GM12878 (cell line): Measurements from ENCODE around the gene FSIP1. TPM values are rescaled to one million over a fixed set of nuclear protein-coding genes. Genes with fewer than 3 reads are reported as not detected.

Experiments used
- CBX5 ChIP-seq: sonication (generic); IDR thresholded peaks from 2 replicates; pipeline ENCODE4 v1.6.1; 2016; ENCODE audit warnings: low read depth, moderate library complexity, mild to moderate bottlenecking, inconsistent platforms
- CHD2 ChIP-seq: IDR thresholded peaks from 2 replicates; pipeline ENCODE4 v1.6.1; 2011; ENCODE audit warnings: low read depth, low read length, improper control_type of control experiment, borderline replicate concordance
- MTA2 ChIP-seq: fragments of 450-650 bp; IDR thresholded peaks from 2 replicates; pipeline ENCODE4 v1.6.1; 2016; ENCODE audit warnings: low read depth, mild to moderate bottlenecking, moderate library complexity
- polyA plus RNA-seq, 11 experiments: library from polyadenylated mRNA; depleted of rRNA in 4 of 11; unstranded in 6 of 11; stranded (reverse) in 5 of 11; fragments of >200 nt; fragmentation: Nextera tagmentation in 4 of 11; fragmentation: Illumina TruSeq in 1 of 11; extraction: Ambion mirVana in 4 of 11; extraction: Trizol in 1 of 11; gene quantifications; 1 replicate in 1 of 11; 2 replicates in 10 of 11; pipeline versions ENCODE4 v1.2.1 to v1.2.3, GENCODE V29; 2011 to 2016; ENCODE audit warnings: inconsistent platforms in 2 of 11, missing spikeins in 2 of 11, low read depth in 1 of 11
- total RNA-seq, 4 experiments: library from RNA; depleted of rRNA in 3 of 4; stranded (reverse); fragments of >200 nt in 3 of 4; fragmentation: Illumina TruSeq in 1 of 4; extraction: Trizol in 1 of 4; gene quantifications; 2 replicates each; pipeline versions ENCODE4 v1.2.1 to v1.2.3, GENCODE V29; 2013 to 2021
- TF ChIP-seq, protein P1 (sequence below): IDR thresholded peaks from 2 replicates; pipeline ENCODE4 v1.6.1; 2012; ENCODE audit warnings: low read length, inconsistent platforms
- TF ChIP-seq, protein P2 (sequence below): IDR thresholded peaks from 2 replicates; pipeline ENCODE4 v1.6.1; 2012; ENCODE audit warnings: improper control_type of control experiment, low read depth, low read length; ENCODE audit not compliant: insufficient replicate concordance
- TF ChIP-seq, protein P3 (sequence below): IDR thresholded peaks from 2 replicates; pipeline ENCODE4 v1.6.1; 2011; ENCODE audit warnings: low read depth, low read length, improper control_type of control experiment, borderline replicate concordance

FSIP1 gene
- total and polyA plus RNA-seq, 10 of the 15 experiments (the other 5 are each of a cell fraction or from before 2014, with no cell fraction given), result 0.15 to 0.67 (median 0.35) TPM

DNA sequence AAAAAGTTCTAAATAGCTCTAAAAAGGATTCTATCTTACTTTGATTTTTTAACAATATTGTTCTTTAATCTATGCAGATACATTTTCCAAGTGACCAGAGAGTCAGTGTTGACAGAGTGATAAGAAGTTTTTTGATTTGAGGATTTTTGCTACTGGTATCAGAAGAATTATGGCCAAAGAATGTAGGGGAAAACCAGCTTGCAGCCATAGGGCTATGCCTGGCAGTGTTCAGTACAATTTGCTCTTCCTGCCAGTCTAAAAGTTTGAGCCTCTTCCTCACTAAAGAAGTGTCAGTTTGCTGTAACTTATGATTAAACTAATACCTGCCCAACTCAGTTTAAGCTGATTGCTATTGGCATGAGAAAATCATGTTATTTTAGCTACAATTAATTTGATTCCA lies 35.3 kb upstream of the FSIP1 start (continued):
- TF ChIP-seq, protein P1, sequence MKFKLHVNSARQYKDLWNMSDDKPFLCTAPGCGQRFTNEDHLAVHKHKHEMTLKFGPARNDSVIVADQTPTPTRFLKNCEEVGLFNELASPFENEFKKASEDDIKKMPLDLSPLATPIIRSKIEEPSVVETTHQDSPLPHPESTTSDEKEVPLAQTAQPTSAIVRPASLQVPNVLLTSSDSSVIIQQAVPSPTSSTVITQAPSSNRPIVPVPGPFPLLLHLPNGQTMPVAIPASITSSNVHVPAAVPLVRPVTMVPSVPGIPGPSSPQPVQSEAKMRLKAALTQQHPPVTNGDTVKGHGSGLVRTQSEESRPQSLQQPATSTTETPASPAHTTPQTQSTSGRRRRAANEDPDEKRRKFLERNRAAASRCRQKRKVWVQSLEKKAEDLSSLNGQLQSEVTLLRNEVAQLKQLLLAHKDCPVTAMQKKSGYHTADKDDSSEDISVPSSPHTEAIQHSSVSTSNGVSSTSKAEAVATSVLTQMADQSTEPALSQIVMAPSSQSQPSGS, result no peak
- TF ChIP-seq CHD2, result no peak
- no peak for TF ChIP-seq MTA2
- TF ChIP-seq, protein P2, sequence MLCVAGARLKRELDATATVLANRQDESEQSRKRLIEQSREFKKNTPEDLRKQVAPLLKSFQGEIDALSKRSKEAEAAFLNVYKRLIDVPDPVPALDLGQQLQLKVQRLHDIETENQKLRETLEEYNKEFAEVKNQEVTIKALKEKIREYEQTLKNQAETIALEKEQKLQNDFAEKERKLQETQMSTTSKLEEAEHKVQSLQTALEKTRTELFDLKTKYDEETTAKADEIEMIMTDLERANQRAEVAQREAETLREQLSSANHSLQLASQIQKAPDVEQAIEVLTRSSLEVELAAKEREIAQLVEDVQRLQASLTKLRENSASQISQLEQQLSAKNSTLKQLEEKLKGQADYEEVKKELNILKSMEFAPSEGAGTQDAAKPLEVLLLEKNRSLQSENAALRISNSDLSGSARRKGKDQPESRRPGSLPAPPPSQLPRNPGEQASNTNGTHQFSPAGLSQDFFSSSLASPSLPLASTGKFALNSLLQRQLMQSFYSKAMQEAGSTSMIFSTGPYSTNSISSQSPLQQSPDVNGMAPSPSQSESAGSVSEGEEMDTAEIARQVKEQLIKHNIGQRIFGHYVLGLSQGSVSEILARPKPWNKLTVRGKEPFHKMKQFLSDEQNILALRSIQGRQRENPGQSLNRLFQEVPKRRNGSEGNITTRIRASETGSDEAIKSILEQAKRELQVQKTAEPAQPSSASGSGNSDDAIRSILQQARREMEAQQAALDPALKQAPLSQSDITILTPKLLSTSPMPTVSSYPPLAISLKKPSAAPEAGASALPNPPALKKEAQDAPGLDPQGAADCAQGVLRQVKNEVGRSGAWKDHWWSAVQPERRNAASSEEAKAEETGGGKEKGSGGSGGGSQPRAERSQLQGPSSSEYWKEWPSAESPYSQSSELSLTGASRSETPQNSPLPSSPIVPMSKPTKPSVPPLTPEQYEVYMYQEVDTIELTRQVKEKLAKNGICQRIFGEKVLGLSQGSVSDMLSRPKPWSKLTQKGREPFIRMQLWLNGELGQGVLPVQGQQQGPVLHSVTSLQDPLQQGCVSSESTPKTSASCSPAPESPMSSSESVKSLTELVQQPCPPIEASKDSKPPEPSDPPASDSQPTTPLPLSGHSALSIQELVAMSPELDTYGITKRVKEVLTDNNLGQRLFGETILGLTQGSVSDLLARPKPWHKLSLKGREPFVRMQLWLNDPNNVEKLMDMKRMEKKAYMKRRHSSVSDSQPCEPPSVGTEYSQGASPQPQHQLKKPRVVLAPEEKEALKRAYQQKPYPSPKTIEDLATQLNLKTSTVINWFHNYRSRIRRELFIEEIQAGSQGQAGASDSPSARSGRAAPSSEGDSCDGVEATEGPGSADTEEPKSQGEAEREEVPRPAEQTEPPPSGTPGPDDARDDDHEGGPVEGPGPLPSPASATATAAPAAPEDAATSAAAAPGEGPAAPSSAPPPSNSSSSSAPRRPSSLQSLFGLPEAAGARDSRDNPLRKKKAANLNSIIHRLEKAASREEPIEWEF, result no peak
- TF ChIP-seq, protein P3, sequence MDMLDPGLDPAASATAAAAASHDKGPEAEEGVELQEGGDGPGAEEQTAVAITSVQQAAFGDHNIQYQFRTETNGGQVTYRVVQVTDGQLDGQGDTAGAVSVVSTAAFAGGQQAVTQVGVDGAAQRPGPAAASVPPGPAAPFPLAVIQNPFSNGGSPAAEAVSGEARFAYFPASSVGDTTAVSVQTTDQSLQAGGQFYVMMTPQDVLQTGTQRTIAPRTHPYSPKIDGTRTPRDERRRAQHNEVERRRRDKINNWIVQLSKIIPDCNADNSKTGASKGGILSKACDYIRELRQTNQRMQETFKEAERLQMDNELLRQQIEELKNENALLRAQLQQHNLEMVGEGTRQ, result no peak
- no peak for TF ChIP-seq CBX5
